ENCODE results near the gene TFAM.

GRCh38 chr10:58352956-58353610 is 32.1 kb upstream of the TFAM start:
- TF ChIP-seq CTCF (IDR thresholded peaks at IDR 0.05) (no peak), POLR2A (IDR thresholded peaks at IDR 0.05) (no peak)
